ENCODE measurements around the gene LIPT1. TPM values are rescaled to one million over a fixed set of nuclear protein-coding genes. Genes with fewer than 3 reads are reported as not detected.

Gene LIPT1
- total and polyA plus RNA-seq, 2 donors from 2014 or later: 10.3 to 12.2 TPM

GRCh38 chr2:99183025-99183424, 28.3 kb downstream of the LIPT1 start:
- Histone ChIP-seq H3K4me3 (ENCODE audit: low read length in 3 of 3) (no peak overlapping the region), H3K9me3 (ENCODE audit: control insufficient read depth in 2 of 3, insufficient read depth in 1 of 3, low read length in 3 of 3) (no peaks in the 10 kb centered on the region), H3K36me3 (ENCODE audit: control insufficient read depth in 2 of 3, insufficient read depth in 3 of 3, low read length in 3 of 3) (no peaks in the 10 kb centered on the region), H3K4me1 (ENCODE audit: control insufficient read depth in 2 of 3, insufficient read depth in 2 of 3, low read depth in 1 of 3, low read length in 3 of 3) (peaks cover 0 to 19% (median 5%) of the 10 kb centered on the region in 3 donors), H3K9ac (ENCODE audit: low read length in 3 of 3) (no peak overlapping the region), H3K27ac (ENCODE audit: low read depth in 2 of 2, low read length in 2 of 2) (no peak overlapping the region), H3K27me3 (ENCODE audit: control insufficient read depth, insufficient read depth, low read length) (no peaks in the 10 kb centered on the region)
- DNase-seq: no peak
- intact Hi-C loops (cut with DNase I): no loop called here
- TF ChIP-seq CTCF (IDR thresholded peaks at IDR 0.05; ENCODE audit: borderline replicate concordance, extremely low read depth, insufficient read depth): no peak
- FAIRE-seq: no peak

DNA sequence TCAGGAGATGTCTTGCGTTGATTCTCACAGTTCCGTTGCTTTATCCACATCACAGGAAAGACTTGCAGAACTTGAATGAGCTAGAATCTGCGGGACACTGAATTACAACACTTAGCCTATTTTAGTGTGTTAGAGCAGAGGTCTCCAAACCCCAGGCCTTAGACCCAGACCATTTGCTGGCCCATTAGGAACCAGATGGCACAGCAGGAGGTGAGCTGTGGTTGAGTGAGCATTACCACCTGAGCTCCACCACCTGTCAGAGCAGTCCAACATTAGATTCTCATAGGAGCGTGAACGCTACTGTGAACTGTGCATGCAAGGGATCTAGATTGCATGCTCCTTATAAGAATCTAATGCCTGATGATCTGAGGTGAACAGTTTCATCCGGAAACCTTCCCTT, 30.0 kb downstream of the LIPT1 start:
- DNase-seq (no peak), FAIRE-seq (no peak)
- Histone ChIP-seq H3K9me3 (ENCODE audit: control insufficient read depth in 2 of 3, insufficient read depth in 1 of 3, low read length in 3 of 3) (no peaks in the 10 kb centered on the region), H3K27ac (ENCODE audit: low read depth in 2 of 2, low read length in 2 of 2) (no peak overlapping the region), H3K27me3 (ENCODE audit: control insufficient read depth, insufficient read depth, low read length) (no peaks in the 10 kb centered on the region), H3K9ac (ENCODE audit: low read length in 3 of 3) (no peak overlapping the region), H3K4me1 (ENCODE audit: control insufficient read depth in 2 of 3, insufficient read depth in 2 of 3, low read depth in 1 of 3, low read length in 3 of 3) (peaks cover 0 to 11% (median 0%) of the 10 kb centered on the region in 3 donors), H3K4me3 (ENCODE audit: low read length in 3 of 3) (no peak overlapping the region), H3K36me3 (ENCODE audit: control insufficient read depth in 2 of 3, insufficient read depth in 3 of 3, low read length in 3 of 3) (peaks cover 0 to 4% (median 3%) of the 10 kb centered on the region in 3 donors)
- intact Hi-C loops (cut with DNase I): no loop called here
- no peak for TF ChIP-seq CTCF (IDR thresholded peaks at IDR 0.05; ENCODE audit: borderline replicate concordance, extremely low read depth, insufficient read depth)

- DNase-seq (no peak), FAIRE-seq (no peak)
- H3K9me3 ChIP-seq (ENCODE audit: control insufficient read depth in 2 of 3, insufficient read depth in 1 of 3, low read length in 3 of 3): no peaks in the 10 kb centered on the region
- H3K4me1 ChIP-seq (ENCODE audit: control insufficient read depth in 2 of 3, insufficient read depth in 2 of 3, low read depth in 1 of 3, low read length in 3 of 3): peaks cover 0 to 9% (median 0%) of the 10 kb centered on the region in 3 donors
- no peak overlapping the region for H3K4me3 ChIP-seq (ENCODE audit: low read length in 3 of 3)
- H3K36me3 ChIP-seq (ENCODE audit: control insufficient read depth in 2 of 3, insufficient read depth in 3 of 3, low read length in 3 of 3): peaks cover 0 to 4% (median 4%) of the 10 kb centered on the region in 3 donors
- TF ChIP-seq CTCF (IDR thresholded peaks at IDR 0.05; ENCODE audit: borderline replicate concordance, extremely low read depth, insufficient read depth): no peak
- H3K27me3 ChIP-seq (ENCODE audit: control insufficient read depth, insufficient read depth, low read length): no peaks in the 10 kb centered on the region
- no peak overlapping the region for H3K9ac ChIP-seq (ENCODE audit: low read length in 3 of 3)
- intact Hi-C loops (cut with DNase I): no loop called here
- H3K27ac ChIP-seq (ENCODE audit: low read depth in 2 of 2, low read length in 2 of 2): no peak overlapping the region
Observed at GRCh38 chr2:99187011-99187410, 32.2 kb downstream of the LIPT1 start.

GRCh38 chr2:99188357-99188756, 33.6 kb downstream of the LIPT1 start:
- no peak overlapping the region for H3K27ac ChIP-seq (ENCODE audit: low read depth in 2 of 2, low read length in 2 of 2)
- FAIRE-seq: no peak
- no peak overlapping the region for H3K9ac ChIP-seq (ENCODE audit: low read length in 3 of 3)
- no peaks in the 10 kb centered on the region for H3K9me3 ChIP-seq (ENCODE audit: control insufficient read depth in 2 of 3, insufficient read depth in 1 of 3, low read length in 3 of 3)
- DNase-seq: no peak
- intact Hi-C loops (cut with DNase I): no loop called here
- no peak overlapping the region for H3K4me3 ChIP-seq (ENCODE audit: low read length in 3 of 3)
- H3K36me3 ChIP-seq (ENCODE audit: control insufficient read depth in 2 of 3, insufficient read depth in 3 of 3, low read length in 3 of 3): peaks cover 0 to 4% (median 4%) of the 10 kb centered on the region in 3 donors
- no peaks in the 10 kb centered on the region for H3K27me3 ChIP-seq (ENCODE audit: control insufficient read depth, insufficient read depth, low read length)
- peaks cover 0 to 3% (median 0%) of the 10 kb centered on the region in 3 donors for H3K4me1 ChIP-seq (ENCODE audit: control insufficient read depth in 2 of 3, insufficient read depth in 2 of 3, low read depth in 1 of 3, low read length in 3 of 3)
- no peak for TF ChIP-seq CTCF (IDR thresholded peaks at IDR 0.05; ENCODE audit: borderline replicate concordance, extremely low read depth, insufficient read depth)

All from kidney (tissue), 14 donors.